Measurements from ENCODE around the gene SCAF11. TPM values are rescaled to one million over a fixed set of nuclear protein-coding genes. Genes with fewer than 3 reads are reported as not detected.

SCAF11 gene
- polyA plus RNA-seq, 3 donors from 2014 or later, result 59.5 to 111 (median 61.1) TPM

- H3K27me3 Mint-ChIP-seq (ENCODE audit: low read depth in 3 of 3), result peaks cover 0 to 2% (median 1%) of the 10 kb centered on the region in 3 donors
- peak overlapping the region in 1 of 5 donors; percentile 10 for H3K4me3 Mint-ChIP-seq
- H3K9me3 Mint-ChIP-seq, result peaks cover 0 to 2% (median 0%) of the 10 kb centered on the region in 6 donors
- DNase-seq, result no peak
- peak overlapping the region; percentile 5 to 49 (median 14) for H3K27ac Mint-ChIP-seq
- H3K36me3 Mint-ChIP-seq, result peaks cover 0 to 12% (median 3%) of the 10 kb centered on the region in 3 donors
- H3K4me1 Mint-ChIP-seq, result peaks cover 76 to 91% of the 10 kb centered on the region in 2 donors
These were observed 16.8 kb downstream of the SCAF11 start for GRCh38 chr12:45973526-45973925.

DNA sequence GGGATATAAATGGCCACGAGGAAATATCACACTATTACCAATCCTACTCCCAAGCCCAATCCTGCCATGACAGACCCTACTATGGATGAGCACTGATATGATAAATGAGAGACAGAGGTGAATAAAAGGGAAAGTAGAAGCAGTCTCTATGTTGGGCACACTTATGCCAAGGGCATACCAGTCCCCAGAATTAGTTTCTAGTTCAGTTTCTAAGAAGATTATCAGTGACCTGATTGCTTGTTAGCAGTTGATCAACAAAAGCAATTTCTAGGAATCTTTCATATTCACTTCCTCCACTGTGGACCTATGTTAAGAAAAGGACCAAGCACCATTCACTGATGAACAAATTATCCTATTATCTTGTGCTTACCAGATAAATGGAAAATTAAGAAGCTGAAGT, 20.0 kb downstream of the SCAF11 start:
- no peak for DNase-seq
- Mint-ChIP-seq H3K36me3 (peaks cover 0 to 8% (median 3%) of the 10 kb centered on the region in 3 donors), H3K9me3 (peaks cover 0 to 2% (median 0%) of the 10 kb centered on the region in 6 donors), H3K4me1 (peaks cover 65 to 85% of the 10 kb centered on the region in 2 donors), H3K27me3 (ENCODE audit: low read depth in 3 of 3) (peaks cover 0 to 2% (median 1%) of the 10 kb centered on the region in 3 donors), H3K4me3 (no peak overlapping the region), H3K27ac (peak overlapping the region in 4 of 6 donors; percentile 23 to 54 (median 36))

DNA sequence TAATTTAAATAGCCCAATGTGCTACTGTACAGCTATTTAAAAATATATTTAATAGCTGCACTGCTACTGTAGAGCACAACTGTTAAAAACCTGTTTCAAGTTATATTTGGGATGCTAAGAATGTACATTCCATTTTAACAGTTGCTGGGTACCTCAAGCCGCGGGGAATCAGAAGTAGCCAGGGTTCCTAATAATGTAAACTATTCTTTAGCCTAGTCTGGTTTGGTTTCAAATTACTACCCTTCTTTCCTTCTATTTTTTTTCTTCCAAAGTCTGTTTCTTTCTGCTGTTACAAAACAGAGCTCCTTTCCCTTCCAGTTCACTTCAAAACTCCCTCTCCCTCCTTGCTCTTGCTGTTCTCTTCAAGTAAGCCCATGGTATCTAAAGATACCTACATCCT, 21.3 kb downstream of the SCAF11 start:
- Mint-ChIP-seq H3K27me3 (ENCODE audit: low read depth in 3 of 3) (peaks cover 0 to 2% (median 1%) of the 10 kb centered on the region in 3 donors), H3K36me3 (peaks cover 0 to 9% (median 3%) of the 10 kb centered on the region in 3 donors), H3K4me3 (peak overlapping the region in 1 of 5 donors; percentile 23), H3K27ac (peak overlapping the region in 3 of 6 donors; percentile 53 to 70 (median 57)), H3K9me3 (peaks cover 0 to 2% (median 0%) of the 10 kb centered on the region in 6 donors), H3K4me1 (peaks cover 66 to 85% of the 10 kb centered on the region in 2 donors)
- DNase-seq, result no peak

DNA sequence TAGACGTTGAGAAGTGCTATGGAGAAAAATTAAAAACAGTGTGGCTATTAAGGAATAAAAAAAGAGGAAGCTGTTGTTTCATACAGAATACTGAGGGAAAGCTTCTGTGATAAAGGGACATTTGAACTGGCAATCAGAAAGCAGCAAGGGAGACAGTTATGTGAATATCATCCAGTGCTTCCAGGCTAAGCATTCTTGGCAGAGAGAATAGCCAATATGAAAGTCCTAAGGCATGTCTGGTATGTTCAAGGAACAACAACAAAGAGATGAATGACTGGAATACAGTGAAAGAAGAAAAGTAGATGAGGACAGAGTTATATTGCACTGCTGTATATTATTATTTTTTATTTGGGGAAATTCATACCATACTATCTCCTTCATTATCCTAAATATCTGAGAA, 23.9 kb downstream of the SCAF11 start:
- DNase-seq, result no peak
- peaks cover 0 to 3% (median 0%) of the 10 kb centered on the region in 6 donors for H3K9me3 Mint-ChIP-seq
- peaks cover 0 to 2% (median 1%) of the 10 kb centered on the region in 3 donors for H3K27me3 Mint-ChIP-seq (ENCODE audit: low read depth in 3 of 3)
- H3K4me1 Mint-ChIP-seq, result peaks cover 60 to 86% of the 10 kb centered on the region in 2 donors
- H3K4me3 Mint-ChIP-seq, result no peak overlapping the region
- peak overlapping the region in 4 of 6 donors; percentile 2 to 75 (median 25) for H3K27ac Mint-ChIP-seq
- H3K36me3 Mint-ChIP-seq, result peaks cover 12 to 19% (median 17%) of the 10 kb centered on the region in 3 donors

DNA sequence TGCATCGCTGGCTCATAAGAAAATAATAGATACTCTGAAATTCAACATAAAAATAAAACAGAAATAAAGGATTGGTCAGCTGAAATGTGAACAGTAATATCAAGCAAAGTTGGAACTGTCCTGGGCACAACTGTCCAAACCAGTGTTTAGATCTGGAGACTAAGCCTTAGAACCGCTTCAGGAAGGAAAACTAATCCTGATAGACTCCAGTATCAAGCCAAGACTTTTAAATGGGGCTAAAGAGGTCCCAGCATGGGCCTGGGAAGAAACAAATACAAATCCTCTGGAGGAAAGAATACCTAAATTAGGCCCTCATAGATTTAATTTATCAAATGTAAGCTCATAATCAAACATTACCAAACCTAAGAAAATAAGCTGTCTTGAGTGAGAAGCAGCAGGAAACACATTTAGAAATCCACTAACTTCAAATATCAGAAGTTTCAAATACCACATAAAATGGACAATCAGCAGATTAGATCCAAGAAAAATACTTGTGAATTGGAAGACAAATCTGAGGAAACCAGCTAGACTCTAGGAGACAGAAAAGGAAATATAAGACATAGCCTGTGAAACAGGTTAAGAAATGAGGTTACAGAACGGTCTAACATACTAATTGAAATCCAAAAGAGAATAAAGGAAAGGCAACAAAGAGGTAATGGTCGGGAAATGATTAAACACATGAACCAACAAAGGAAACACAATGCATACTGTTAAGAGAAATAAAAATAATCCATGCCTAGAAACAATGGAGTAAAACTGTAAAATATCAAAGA, 27.6 kb downstream of the SCAF11 start:
- H3K36me3 Mint-ChIP-seq, result peaks cover 16 to 23% (median 19%) of the 10 kb centered on the region in 3 donors
- no peak overlapping the region for H3K4me3 Mint-ChIP-seq
- H3K9me3 Mint-ChIP-seq, result peaks cover 0 to 3% (median 0%) of the 10 kb centered on the region in 6 donors
- no peaks in the 10 kb centered on the region for H3K27me3 Mint-ChIP-seq (ENCODE audit: low read depth in 3 of 3)
- DNase-seq, result no peak
- peaks cover 39 to 86% of the 10 kb centered on the region in 2 donors for H3K4me1 Mint-ChIP-seq
- H3K27ac Mint-ChIP-seq, result peak overlapping the region in 5 of 6 donors; percentile 29 to 63 (median 41)

DNA sequence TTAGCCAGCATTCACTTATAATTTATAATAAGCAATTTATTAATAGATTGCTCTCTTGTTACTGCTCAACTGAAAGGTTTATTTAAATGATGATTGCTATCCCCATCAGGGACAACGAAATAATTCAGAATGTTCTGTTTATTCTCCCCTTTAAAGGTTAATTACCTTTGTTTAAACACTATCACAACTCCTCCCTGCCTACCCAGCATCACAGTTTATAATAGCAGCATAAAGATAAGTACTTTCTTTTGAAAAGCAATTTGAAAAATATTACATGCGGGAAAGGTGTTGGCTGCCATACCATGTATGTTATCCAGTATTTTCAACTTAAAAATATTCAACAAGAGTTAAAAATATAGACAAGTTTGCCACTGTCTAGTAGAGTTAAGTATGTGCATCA, 30.6 kb downstream of the SCAF11 start:
- Mint-ChIP-seq H3K4me3 (no peak overlapping the region), H3K4me1 (peaks cover 21 to 78% of the 10 kb centered on the region in 2 donors), H3K9me3 (peaks cover 0 to 3% (median 0%) of the 10 kb centered on the region in 6 donors), H3K27me3 (ENCODE audit: low read depth in 3 of 3) (no peaks in the 10 kb centered on the region), H3K27ac (peak overlapping the region in 1 of 6 donors; percentile 1), H3K36me3 (peaks cover 16 to 23% (median 19%) of the 10 kb centered on the region in 3 donors)
- no peak for DNase-seq

DNA sequence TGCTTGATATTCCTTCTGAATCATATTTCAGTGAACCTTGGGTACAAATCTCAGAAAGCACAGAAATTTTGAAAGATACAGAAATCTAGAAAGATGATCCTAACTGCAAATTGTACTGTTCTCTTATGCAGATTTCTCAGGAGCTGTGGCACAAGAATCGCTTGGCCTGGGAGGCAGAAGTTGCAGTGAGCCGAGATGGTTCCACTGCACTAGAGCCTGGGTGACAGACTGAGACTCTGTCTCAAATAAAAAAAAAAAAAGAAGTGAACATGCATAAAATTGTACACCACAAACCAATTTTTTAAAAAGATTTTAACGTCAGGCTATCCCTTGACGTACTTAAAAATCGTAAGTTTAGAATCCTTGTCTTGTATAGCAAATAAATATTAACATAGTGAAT, 31.3 kb downstream of the SCAF11 start:
- H3K9me3 Mint-ChIP-seq, result peaks cover 0 to 3% (median 0%) of the 10 kb centered on the region in 6 donors
- H3K4me1 Mint-ChIP-seq, result peaks cover 18 to 76% of the 10 kb centered on the region in 2 donors
- H3K27me3 Mint-ChIP-seq (ENCODE audit: low read depth in 3 of 3), result no peaks in the 10 kb centered on the region
- DNase-seq, result no peak
- no peak overlapping the region for H3K27ac Mint-ChIP-seq
- H3K36me3 Mint-ChIP-seq, result peaks cover 16 to 21% (median 19%) of the 10 kb centered on the region in 3 donors
- no peak overlapping the region for H3K4me3 Mint-ChIP-seq

DNA sequence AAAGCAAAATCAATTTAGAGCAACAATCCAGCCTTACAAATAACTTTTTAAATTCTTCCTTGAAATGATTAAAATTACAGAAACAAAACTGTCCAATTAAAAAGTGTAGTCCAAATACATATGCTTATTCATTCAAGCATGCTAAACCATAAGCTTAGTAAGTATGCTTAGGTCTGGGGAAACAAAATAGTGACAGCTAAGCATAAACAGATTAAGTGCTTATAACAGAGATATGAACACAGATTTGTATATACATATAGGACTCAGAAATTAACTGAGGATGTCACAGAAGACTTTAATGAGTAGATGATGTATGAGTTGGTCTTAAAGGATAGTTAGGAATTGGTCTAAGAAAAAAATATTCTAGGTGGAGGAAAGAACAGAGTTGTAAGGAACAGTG, 41.8 kb downstream of the SCAF11 start:
- Mint-ChIP-seq H3K9me3 (no peaks in the 10 kb centered on the region), H3K36me3 (peaks cover 9 to 38% (median 28%) of the 10 kb centered on the region in 3 donors), H3K27ac (peak overlapping the region in 1 of 6 donors; percentile 8), H3K4me1 (peaks cover 7 to 23% of the 10 kb centered on the region in 2 donors), H3K27me3 (ENCODE audit: low read depth in 3 of 3) (peaks cover 0 to 2% (median 0%) of the 10 kb centered on the region in 3 donors), H3K4me3 (no peak overlapping the region)
- no peak for DNase-seq

- Mint-ChIP-seq H3K4me1 (peaks cover 8 to 35% of the 10 kb centered on the region in 2 donors), H3K4me3 (no peak overlapping the region), H3K27ac (peak overlapping the region in 2 of 6 donors; percentile 2 to 16), H3K27me3 (ENCODE audit: low read depth in 3 of 3) (peaks cover 0 to 2% (median under 1%) of the 10 kb centered on the region in 3 donors), H3K36me3 (peaks cover 21 to 48% (median 39%) of the 10 kb centered on the region in 3 donors), H3K9me3 (no peaks in the 10 kb centered on the region)
- no peak for DNase-seq
These were observed 43.9 kb downstream of the SCAF11 start for GRCh38 chr12:45946435-45946834.

DNA sequence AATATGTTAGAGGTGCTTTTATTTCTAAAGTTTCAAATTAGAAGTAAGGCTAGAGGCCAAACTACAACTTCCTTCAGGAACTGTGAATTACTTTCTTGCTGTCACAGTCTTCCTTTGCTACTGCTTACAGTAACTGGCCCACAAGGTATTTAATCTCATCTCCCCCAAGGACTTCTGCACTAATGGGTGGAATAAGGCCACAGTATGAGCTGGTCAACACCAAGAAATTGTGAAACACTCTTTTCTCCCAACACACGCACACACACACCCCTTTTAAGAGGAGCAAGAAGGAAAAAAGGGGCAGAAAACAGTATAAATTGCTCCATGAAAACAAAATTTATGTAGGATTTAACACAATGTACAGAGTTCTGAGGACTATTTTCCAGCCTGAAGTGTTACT, 45.6 kb downstream of the SCAF11 start:
- Mint-ChIP-seq H3K4me1 (peaks cover 9 to 42% of the 10 kb centered on the region in 2 donors), H3K4me3 (no peak overlapping the region), H3K27me3 (ENCODE audit: low read depth in 3 of 3) (peaks cover 0 to 1% (median 0%) of the 10 kb centered on the region in 3 donors), H3K27ac (peak overlapping the region in 4 of 6 donors; percentile 3 to 47 (median 18)), H3K36me3 (peaks cover 23 to 54% (median 41%) of the 10 kb centered on the region in 3 donors), H3K9me3 (no peaks in the 10 kb centered on the region)
- no peak for DNase-seq

- Mint-ChIP-seq H3K36me3 (peaks cover 21 to 44% (median 23%) of the 10 kb centered on the region in 3 donors), H3K4me3 (no peak overlapping the region), H3K4me1 (peaks cover 24 to 61% of the 10 kb centered on the region in 2 donors), H3K9me3 (no peaks in the 10 kb centered on the region), H3K27me3 (ENCODE audit: low read depth in 3 of 3) (peaks cover 0 to 4% (median 3%) of the 10 kb centered on the region in 3 donors), H3K27ac (peak overlapping the region in 1 of 6 donors; percentile 42)
- DNase-seq, result no peak
These were observed 50.6 kb downstream of the SCAF11 start for GRCh38 chr12:45939759-45940158.

- no peaks in the 10 kb centered on the region for H3K9me3 Mint-ChIP-seq
- DNase-seq, result no peak
- H3K4me1 Mint-ChIP-seq, result peaks cover 20 to 53% of the 10 kb centered on the region in 2 donors
- no peak overlapping the region for H3K27ac Mint-ChIP-seq
- H3K4me3 Mint-ChIP-seq, result no peak overlapping the region
- H3K27me3 Mint-ChIP-seq (ENCODE audit: low read depth in 3 of 3), result peaks cover 0 to 4% (median 3%) of the 10 kb centered on the region in 3 donors
- peaks cover 17 to 36% (median 19%) of the 10 kb centered on the region in 3 donors for H3K36me3 Mint-ChIP-seq
These were observed 51.8 kb downstream of the SCAF11 start for GRCh38 chr12:45938566-45938965.

DNA sequence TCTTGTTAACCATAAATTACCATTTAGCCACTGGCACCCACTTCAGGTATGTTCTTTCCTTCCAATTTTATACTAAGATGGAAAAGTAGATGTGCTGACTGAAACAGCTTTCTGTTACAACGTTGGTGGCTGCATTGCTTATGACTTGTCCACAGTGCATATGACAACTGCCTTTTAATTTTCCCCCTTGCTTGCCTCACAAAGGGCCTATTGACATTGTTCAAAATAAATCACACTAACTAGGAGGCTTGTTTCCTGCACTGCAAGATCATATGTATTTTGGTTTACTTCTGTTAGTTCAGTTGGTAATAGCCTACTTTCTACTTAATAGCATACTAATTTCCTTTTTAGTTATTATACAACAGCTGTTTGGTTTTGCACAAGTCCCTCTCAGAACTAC, 55.4 kb downstream of the SCAF11 start:
- Mint-ChIP-seq H3K36me3 (peaks cover 7 to 28% (median 13%) of the 10 kb centered on the region in 3 donors), H3K27ac (peak overlapping the region in 2 of 6 donors; percentile 4 to 12)

DNA sequence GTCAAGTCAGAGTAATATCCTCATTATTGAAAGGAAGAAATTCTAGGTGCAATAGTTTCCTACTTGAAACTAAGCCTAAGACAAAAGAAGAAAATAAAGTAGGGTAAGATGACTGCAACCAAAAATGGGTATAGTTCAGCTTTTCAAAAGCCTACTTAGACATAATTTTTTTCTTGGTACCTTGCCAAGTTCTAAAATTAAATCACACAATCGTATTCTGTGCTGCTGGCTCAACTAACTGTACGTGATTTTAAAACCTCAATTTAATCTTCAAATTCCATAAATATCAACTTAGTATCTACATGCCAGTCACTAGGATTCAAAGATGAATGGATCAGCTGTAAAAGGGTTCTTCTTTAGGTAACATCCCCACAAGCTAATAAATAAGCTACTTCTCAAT, 56.9 kb downstream of the SCAF11 start:
- peaks cover 15 to 27% of the 10 kb centered on the region in 2 donors for H3K4me1 Mint-ChIP-seq
- H3K4me3 Mint-ChIP-seq, result no peak overlapping the region

More for the DNA sequence above, 55.4 kb downstream of the SCAF11 start:
- H3K9me3 Mint-ChIP-seq, result no peaks in the 10 kb centered on the region
- H3K27me3 Mint-ChIP-seq (ENCODE audit: low read depth in 3 of 3), result peaks cover 0 to 3% (median 3%) of the 10 kb centered on the region in 3 donors
- no peak overlapping the region for H3K4me3 Mint-ChIP-seq
- DNase-seq, result no peak
- H3K4me1 Mint-ChIP-seq, result peaks cover 17 to 27% of the 10 kb centered on the region in 2 donors

More for the DNA sequence above, 56.9 kb downstream of the SCAF11 start:
- Mint-ChIP-seq H3K36me3 (peaks cover 4 to 33% (median 18%) of the 10 kb centered on the region in 3 donors), H3K9me3 (no peaks in the 10 kb centered on the region), H3K27me3 (ENCODE audit: low read depth in 3 of 3) (peaks cover 0 to 3% (median 3%) of the 10 kb centered on the region in 3 donors), H3K27ac (no peak overlapping the region)
- no peak for DNase-seq
